ENCODE measurements around the gene UBC.

DNA sequence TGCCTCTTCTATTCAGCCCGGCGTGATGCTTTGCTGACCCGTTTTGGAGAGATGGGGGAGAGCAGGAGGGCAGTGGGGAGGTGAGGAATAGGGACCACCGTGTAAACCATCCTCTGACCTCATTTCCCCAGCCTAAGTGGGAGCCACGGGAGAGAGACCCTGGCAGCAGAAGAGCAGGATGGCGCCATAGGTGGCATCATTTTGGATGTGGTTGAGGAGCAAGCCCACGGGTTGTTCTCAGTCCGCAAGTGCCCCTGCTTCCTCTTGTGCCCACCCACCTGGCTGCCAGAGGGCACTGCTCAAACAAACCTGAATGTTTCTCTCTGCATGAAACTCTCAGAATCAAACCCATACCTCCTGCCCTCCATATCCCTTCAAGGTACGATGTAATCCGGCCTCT lies 10.7 kb upstream of the UBC start:
- TF ChIP-seq, protein P1, sequence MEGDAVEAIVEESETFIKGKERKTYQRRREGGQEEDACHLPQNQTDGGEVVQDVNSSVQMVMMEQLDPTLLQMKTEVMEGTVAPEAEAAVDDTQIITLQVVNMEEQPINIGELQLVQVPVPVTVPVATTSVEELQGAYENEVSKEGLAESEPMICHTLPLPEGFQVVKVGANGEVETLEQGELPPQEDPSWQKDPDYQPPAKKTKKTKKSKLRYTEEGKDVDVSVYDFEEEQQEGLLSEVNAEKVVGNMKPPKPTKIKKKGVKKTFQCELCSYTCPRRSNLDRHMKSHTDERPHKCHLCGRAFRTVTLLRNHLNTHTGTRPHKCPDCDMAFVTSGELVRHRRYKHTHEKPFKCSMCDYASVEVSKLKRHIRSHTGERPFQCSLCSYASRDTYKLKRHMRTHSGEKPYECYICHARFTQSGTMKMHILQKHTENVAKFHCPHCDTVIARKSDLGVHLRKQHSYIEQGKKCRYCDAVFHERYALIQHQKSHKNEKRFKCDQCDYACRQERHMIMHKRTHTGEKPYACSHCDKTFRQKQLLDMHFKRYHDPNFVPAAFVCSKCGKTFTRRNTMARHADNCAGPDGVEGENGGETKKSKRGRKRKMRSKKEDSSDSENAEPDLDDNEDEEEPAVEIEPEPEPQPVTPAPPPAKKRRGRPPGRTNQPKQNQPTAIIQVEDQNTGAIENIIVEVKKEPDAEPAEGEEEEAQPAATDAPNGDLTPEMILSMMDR (IDR thresholded peaks at IDR 0.05): no peak
- no peak for TF ChIP-seq EZH2 (IDR thresholded peaks at IDR 0.05; ENCODE audit: borderline replicate concordance, insufficient read depth, low read depth, low read length, poor library complexity, severe bottlenecking)
